ENCODE results near the gene RNF157.

DNA sequence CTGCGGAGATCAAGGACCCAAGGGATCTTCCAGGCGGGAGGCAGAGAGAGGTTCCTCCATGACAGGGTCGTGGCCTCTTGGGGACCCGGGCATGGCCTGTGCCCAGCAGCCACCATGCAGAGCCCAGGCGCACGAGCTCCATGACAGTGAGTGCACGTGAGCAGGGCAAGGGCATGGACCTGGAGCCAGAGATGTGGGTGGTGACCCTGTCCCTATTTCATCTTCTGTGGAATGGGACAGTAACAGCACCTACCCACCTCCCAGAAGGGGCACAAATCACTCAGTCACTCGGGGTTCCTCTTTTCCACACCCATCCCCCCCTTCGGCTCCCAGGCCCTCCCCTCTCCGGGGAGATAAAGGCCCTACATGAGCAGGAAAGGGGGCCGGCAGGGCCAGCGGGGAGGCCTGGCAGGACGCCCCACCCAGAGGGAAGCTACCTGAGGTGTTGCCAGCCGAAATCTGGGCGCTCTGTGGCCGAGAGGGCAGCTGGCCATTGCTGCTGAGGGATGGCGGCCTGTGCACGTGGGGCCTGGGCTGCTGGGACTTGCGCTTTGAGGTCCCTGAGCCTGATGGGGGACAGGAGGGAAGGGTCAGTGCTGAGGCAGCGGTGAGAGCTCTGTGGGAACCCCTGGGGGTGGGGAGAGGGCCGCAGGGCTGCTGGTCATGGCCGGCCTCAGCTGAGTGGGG is 35.2 kb upstream of the RNF157 start:
- TF ChIP-seq, protein P1, sequence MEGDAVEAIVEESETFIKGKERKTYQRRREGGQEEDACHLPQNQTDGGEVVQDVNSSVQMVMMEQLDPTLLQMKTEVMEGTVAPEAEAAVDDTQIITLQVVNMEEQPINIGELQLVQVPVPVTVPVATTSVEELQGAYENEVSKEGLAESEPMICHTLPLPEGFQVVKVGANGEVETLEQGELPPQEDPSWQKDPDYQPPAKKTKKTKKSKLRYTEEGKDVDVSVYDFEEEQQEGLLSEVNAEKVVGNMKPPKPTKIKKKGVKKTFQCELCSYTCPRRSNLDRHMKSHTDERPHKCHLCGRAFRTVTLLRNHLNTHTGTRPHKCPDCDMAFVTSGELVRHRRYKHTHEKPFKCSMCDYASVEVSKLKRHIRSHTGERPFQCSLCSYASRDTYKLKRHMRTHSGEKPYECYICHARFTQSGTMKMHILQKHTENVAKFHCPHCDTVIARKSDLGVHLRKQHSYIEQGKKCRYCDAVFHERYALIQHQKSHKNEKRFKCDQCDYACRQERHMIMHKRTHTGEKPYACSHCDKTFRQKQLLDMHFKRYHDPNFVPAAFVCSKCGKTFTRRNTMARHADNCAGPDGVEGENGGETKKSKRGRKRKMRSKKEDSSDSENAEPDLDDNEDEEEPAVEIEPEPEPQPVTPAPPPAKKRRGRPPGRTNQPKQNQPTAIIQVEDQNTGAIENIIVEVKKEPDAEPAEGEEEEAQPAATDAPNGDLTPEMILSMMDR (IDR thresholded peaks at IDR 0.05; ENCODE audit: poor library complexity): no peak
- no peak for TF ChIP-seq EZH2phosphoT487 (IDR thresholded peaks at IDR 0.05; ENCODE audit: low read depth, severe bottlenecking, unreplicated experiment)

All from hepatocyte (in vitro differentiated cells).